GM12878 (cell line): ENCODE measurements around the gene KIF21B. TPM values are rescaled to one million over a fixed set of nuclear protein-coding genes. Genes with fewer than 3 reads are reported as not detected.

ENCODE experiments used
- ATAC-seq: fragments of 200-7000 bp; cut with Tn5 transposase; 3 replicates; pipeline ENCODE4 v1.9.1; 2020; ENCODE audit warnings: mild to moderate bottlenecking, moderate library complexity
- BruUV-seq: library from RNA; stranded (reverse); fragments of 400-500 nt; replicated peaks from 2 replicates; lab custom pipeline; 2021; lab: Mats Ljungman, UMichigan
- CTCF ChIA-PET: fragments of 300-600 bp; sonication (Branson Sonifier 250); formaldehyde crosslinking; extraction: SDS; loops from one replicate; lab custom pipeline; 2021; ENCODE audit warnings: inconsistent platforms; lab: Yijun Ruan, JAX
- POLR2A ChIA-PET: fragments of 350-600 bp; formaldehyde crosslinking; extraction: SDS; loops from one replicate; lab custom pipeline; 2021; ENCODE audit warnings: inconsistent platforms; lab: Charles Lee
- RAD21 ChIA-PET: fragments of 300-600 bp; sonication (Branson Sonifier 250); formaldehyde crosslinking; loops from one replicate; lab custom pipeline; 2023; ENCODE audit warnings: antibody characterized with exemption; ENCODE audit not compliant: unreplicated experiment; lab: Charles Lee
- SMC1A ChIA-PET: fragments of 300-600 bp; sonication (Branson Sonifier 250); formaldehyde crosslinking; loops from one replicate; lab custom pipeline; 2023; ENCODE audit not compliant: unreplicated experiment, uncharacterized antibody; lab: Charles Lee
- DNase-seq: peaks from one replicate; pipeline ENCODE4 v3.0.0-alpha.2; 2011; ENCODE audit warnings: low read depth, low spot score
- FAIRE-seq: peaks from 3 replicates; lab custom pipeline; 2011; peaks lifted over from hg19 to GRCh38; lab: Jason Lieb, UNC
- H2AFZ ChIP-seq: 2 replicates; pipeline ENCODE4 v1.6.0; 2011; ENCODE audit warnings: low read depth, low read length, control low read depth; ENCODE audit not compliant: control insufficient read depth
- H3K27ac ChIP-seq: 2 replicates; pipeline ENCODE4 v1.5.1; 2011; ENCODE audit warnings: control low read depth; ENCODE audit not compliant: control insufficient read depth, insufficient read depth
- H3K27me3 ChIP-seq, 2 experiments: replicated peaks in 1 of 2; 2 replicates each; pipeline versions ENCODE4 v1.6.0 to v1.6.1; 2011; ENCODE audit warnings: low read length in 1 of 2; ENCODE audit not compliant: control insufficient read depth in 2 of 2, insufficient read depth in 2 of 2
- H3K36me3 ChIP-seq, 2 experiments: 2 replicates each; pipeline ENCODE4 v1.5.1; 2011; ENCODE audit warnings: low read length in 1 of 2; ENCODE audit not compliant: control insufficient read depth in 2 of 2, insufficient read depth in 2 of 2
- H3K4me1 ChIP-seq: 2 replicates; pipeline ENCODE4 v1.6.1; 2011; ENCODE audit warnings: mild to moderate bottlenecking, low read length, moderate library complexity, mixed read lengths; ENCODE audit not compliant: control insufficient read depth, insufficient read depth
- H3K4me2 ChIP-seq: 2 replicates; pipeline ENCODE4 v1.6.0; 2011; ENCODE audit warnings: control low read depth; ENCODE audit not compliant: control insufficient read depth, insufficient read depth
- H3K4me3 ChIP-seq: fragments of 200-600 bp; sonication (generic); 2 replicates; pipeline ENCODE4 v1.5.1; 2016
- H3K79me2 ChIP-seq: 2 replicates; pipeline ENCODE4 v1.6.0; 2011; ENCODE audit warnings: low read length; ENCODE audit not compliant: control insufficient read depth, insufficient read depth
- H3K9ac ChIP-seq: 2 replicates; pipeline ENCODE4 v1.8.0; 2011; ENCODE audit warnings: low read length, control low read depth, mixed read lengths; ENCODE audit not compliant: control insufficient read depth, insufficient read depth
- H3K9me3 ChIP-seq: replicated peaks from 3 replicates; pipeline ENCODE4 v1.5.1; 2011; ENCODE audit warnings: mild to moderate bottlenecking, low read length; ENCODE audit not compliant: control insufficient read depth, insufficient read depth
- H4K20me1 ChIP-seq: 2 replicates; pipeline ENCODE4 v1.6.0; 2011; ENCODE audit not compliant: control insufficient read depth, insufficient read depth
- ASH2L ChIP-seq: fragments of 300-600, 200-600 bp; sonication (generic); IDR thresholded peaks from 2 replicates; pipeline ENCODE4 v1.6.1; 2017; ENCODE audit warnings: low read depth, mild to moderate bottlenecking, borderline replicate concordance
- CUX1 ChIP-seq: IDR thresholded peaks from 2 replicates; pipeline ENCODE4 v1.6.1; 2012; ENCODE audit warnings: improper control_type of control experiment, low read depth, low read length; ENCODE audit not compliant: insufficient replicate concordance
- GATAD2B ChIP-seq: fragments of 450-650 bp; conservative IDR thresholded peaks from 2 replicates; pipeline ENCODE4 v1.6.1; 2017; ENCODE audit warnings: low read depth, mild to moderate bottlenecking, moderate library complexity
- IKZF1 ChIP-seq: fragments of 450-650 bp; conservative IDR thresholded peaks from 2 replicates; pipeline ENCODE4 v1.6.1; 2017; ENCODE audit warnings: antibody characterized with exemption, mild to moderate bottlenecking
- JUNB ChIP-seq: IDR thresholded peaks from 2 replicates; pipeline ENCODE4 v1.6.1; 2016; ENCODE audit warnings: antibody characterized with exemption, mild to moderate bottlenecking
- MLLT1 ChIP-seq: fragments of 450-650 bp; IDR thresholded peaks from 2 replicates; pipeline ENCODE4 v1.6.1; 2016; ENCODE audit warnings: mild to moderate bottlenecking
- MTA2 ChIP-seq: fragments of 450-650 bp; IDR thresholded peaks from 2 replicates; pipeline ENCODE4 v1.6.1; 2016; ENCODE audit warnings: low read depth, mild to moderate bottlenecking, moderate library complexity
- NBN ChIP-seq: fragments of 450-650 bp; IDR thresholded peaks from 2 replicates; pipeline ENCODE4 v1.6.1; 2016
- SMC3 ChIP-seq: IDR thresholded peaks from 2 replicates; pipeline ENCODE4 v1.6.1; 2011; ENCODE audit warnings: low read length, improper control_type of control experiment, borderline replicate concordance
- TBL1XR1 ChIP-seq: IDR thresholded peaks from 2 replicates; pipeline ENCODE4 v1.6.1; 2012; ENCODE audit warnings: low read depth, low read length, improper control_type of control experiment
- TCF12 ChIP-seq: IDR thresholded peaks from 2 replicates; pipeline ENCODE4 v1.6.1; 2011; ENCODE audit warnings: low read depth, mild to moderate bottlenecking, low read length
- WRNIP1 ChIP-seq: IDR thresholded peaks from 2 replicates; pipeline ENCODE4 v1.6.1; 2011; ENCODE audit warnings: low read depth, low read length, improper control_type of control experiment, borderline replicate concordance
- ZBTB33 ChIP-seq: fragments of 450-650 bp; IDR thresholded peaks from 2 replicates; pipeline ENCODE4 v1.6.1; 2017; ENCODE audit warnings: mild to moderate bottlenecking
- ZNF217 ChIP-seq: fragments of 450-650 bp; IDR thresholded peaks from 2 replicates; pipeline ENCODE4 v1.6.1; 2017; ENCODE audit warnings: antibody characterized with exemption, mild to moderate bottlenecking
- ZNF24 ChIP-seq: fragments of 450-650 bp; IDR thresholded peaks from 2 replicates; pipeline ENCODE4 v1.6.1; 2017; ENCODE audit warnings: antibody characterized with exemption, mild to moderate bottlenecking
- ZZZ3 ChIP-seq: IDR thresholded peaks from 2 replicates; pipeline ENCODE4 v1.6.1; 2011; ENCODE audit warnings: low read depth; ENCODE audit not compliant: control insufficient read depth, insufficient read length
- WGBS: methylation state at CpG from one replicate; pipeline ENCODE4 v1.1.6; 2016; ENCODE audit warnings: low lambda C conversion rate; ENCODE audit not compliant: insufficient replicate concordance, insufficient coverage; ENCODE audit errors: missing lambda C conversion rate; 5-methylcytosine and 5-hydroxymethylcytosine counted together
- in situ Hi-C: fragments of 300-500 bp; cut with MboI; formaldehyde crosslinking; loops from 9 replicates; pipeline ENCODE4 v1.14.3; 2018; ENCODE audit warnings: mixed read lengths
- intact Hi-C: fragments of 100-400 bp; cut with micrococcal nuclease; formaldehyde crosslinking; loops from one replicate; pipeline ENCODE4 v1.14.2; 2022; ENCODE audit not compliant: unreplicated experiment
- polyA plus RNA-seq, 11 experiments: library from polyadenylated mRNA; depleted of rRNA in 4 of 11; unstranded in 6 of 11; stranded (reverse) in 5 of 11; fragments of >200 nt; fragmentation: Nextera tagmentation in 4 of 11; fragmentation: Illumina TruSeq in 1 of 11; extraction: Ambion mirVana in 4 of 11; extraction: Trizol in 1 of 11; gene quantifications; 1 replicate in 1 of 11; 2 replicates in 10 of 11; pipeline versions ENCODE4 v1.2.1 to v1.2.3, GENCODE V29; 2011 to 2016; ENCODE audit warnings: inconsistent platforms in 2 of 11, missing spikeins in 2 of 11, low read depth in 1 of 11
- total RNA-seq, 4 experiments: library from RNA; depleted of rRNA in 3 of 4; stranded (reverse); fragments of >200 nt in 3 of 4; fragmentation: Illumina TruSeq in 1 of 4; extraction: Trizol in 1 of 4; gene quantifications; 2 replicates each; pipeline versions ENCODE4 v1.2.1 to v1.2.3, GENCODE V29; 2013 to 2021

KIF21B gene
- total and polyA plus RNA-seq, 10 of the 15 experiments (the other 5 are each of a cell fraction or from before 2014, with no cell fraction given): 2.3 to 47.7 (median 12.6) TPM

- no peaks in the 10 kb centered on the region for H4K20me1 ChIP-seq
- no peaks in the 10 kb centered on the region for H3K79me2 ChIP-seq
- ATAC-seq (no peak), DNase-seq (peak; percentile 25), FAIRE-seq (peak; percentile 18)
- no peak overlapping the region for H3K27ac ChIP-seq
- ChIA-PET RAD21 (interaction anchor here (0.7 to 9.9 kb wide), 44 partner anchors 8 to 421 kb away, joined by 3 to 239 read pairs (median 5); partner anchors contain the start of genes CACNA1S, DDX59, INAVA and KIF14), SMC1A (interaction anchor here (0.5 to 7.1 kb wide), 39 partner anchors 9 to 412 kb away, joined by 3 to 107 read pairs (median 7); partner anchors contain the start of genes INAVA and KIF21B), CTCF (interaction anchor here (0.6 to 6.5 kb wide), 71 partner anchors 9 to 436 kb away, joined by 3 to 199 read pairs (median 5); partner anchors contain the start of genes CACNA1S, DDX59, INAVA and KIF21B), POLR2A (interaction anchor here (0.8 to 4.2 kb wide), 15 partner anchors 45 to 109 kb away, joined by 3 to 27 read pairs (median 6); partner anchors contain the start of gene INAVA)
- WGBS: 36% methylated on average over 14 of the region's 14 CpGs
- in situ Hi-C loops: no loop called here
- H3K9me3 ChIP-seq: no peaks in the 10 kb centered on the region
- no peak overlapping the region; the same call in 1 of the 2 replicates for H2AFZ ChIP-seq
- no peaks in the 10 kb centered on the region for H3K27me3 ChIP-seq
- intact Hi-C loops: loop anchor here (1.0 to 5.0 kb wide), 6 partner anchors 65 to 411 kb away; partner anchors contain the start of gene INAVA
- peaks cover 0 to 9% of the 10 kb centered on the region in 2 experiments; a peak in 3 of 4 replicates for H3K36me3 ChIP-seq
- H3K4me3 ChIP-seq: no peak overlapping the region
- H3K4me1 ChIP-seq: peaks cover 23% of the 10 kb centered on the region
- 0 out of 2 replicates have a peak overlapping the region, but pooled peaks have one; percentile 25 for H3K4me2 ChIP-seq
- no peak overlapping the region for H3K9ac ChIP-seq
- no TSS peak for BruUV-seq
- TF ChIP-seq SMC3 (peak; percentile 6; the same call in 1 of the 2 replicates), WRNIP1 (no peak), ASH2L (no peak), GATAD2B (peak; percentile 78), ZNF24 (no peak), MLLT1 (peak; percentile 67), MTA2 (peak; percentile 92), TCF12 (peak; percentile 33; the same call in 1 of the 2 replicates), ZNF217 (0 out of 2 replicates have a peak, but pooled peaks have one; percentile 47), TBL1XR1 (peak; percentile 81), IKZF1 (peak; percentile 93), CUX1 (peak; percentile 28), NBN (peak; percentile 85), ZBTB33 (no peak; the same call in 1 of the 2 replicates), ZZZ3 (no peak), JUNB (no peak)
Observed at GRCh38 chr1:200971428-200971903, 52.0 kb downstream of the KIF21B start.
